Lower lobe of right lung (tissue), 2 donors: ENCODE data around the gene EPN1. TPM values are rescaled to one million over a fixed set of nuclear protein-coding genes. Genes with fewer than 3 reads are reported as not detected.
"Not testable (repeated sequence)": the region's sequence is repeated elsewhere in the genome, so short reads cannot be mapped to it uniquely, and the experiment has no call there.

Source experiments
- ATAC-seq, 2 donors: fragments of 200-7000 bp; cut with Tn5 transposase; one replicate each; pipeline ENCODE4 v1.9.1; 2020 to 2022; ENCODE audit warnings: mild to moderate bottlenecking in 2 of 2, moderate library complexity in 2 of 2
- DNase-seq: peaks from one replicate; pipeline ENCODE4 v3.0.0-alpha.2; 2020
- H3K27ac ChIP-seq: fragments of 200-600 bp; one replicate; pipeline ENCODE4 v1.8.0; 2022
- H3K27me3 ChIP-seq: fragments of 200-600 bp; one replicate; pipeline ENCODE4 v1.8.0; 2022; ENCODE audit warnings: low read depth
- H3K36me3 ChIP-seq: fragments of 200-600 bp; one replicate; pipeline ENCODE4 v1.8.0; 2022; ENCODE audit warnings: mild to moderate bottlenecking
- H3K4me1 ChIP-seq: fragments of 200-600 bp; one replicate; pipeline ENCODE4 v1.8.0; 2022
- H3K4me3 ChIP-seq: fragments of 200-600 bp; one replicate; pipeline ENCODE4 v1.8.0; 2022; ENCODE audit warnings: mild to moderate bottlenecking
- H3K9me3 ChIP-seq: fragments of 200-600 bp; one replicate; pipeline ENCODE4 v1.8.0; 2022
- intact Hi-C: fragments of 100-400 bp; cut with DNase I; formaldehyde crosslinking; loops from one replicate; pipeline ENCODE4 v1.11.0; 2022
- total RNA-seq: library from RNA; stranded (reverse); fragmentation: NEBNext Ultra II Directional; extraction: Animal tissue kit (Norgen Biotek cat#: 25700); gene quantifications from one replicate; pipeline ENCODE4 v1.2.1, GENCODE V29; 2021
- TF ChIP-seq, protein P1 (sequence below): fragments of 200-600 bp; IDR thresholded peaks from one replicate; pipeline ENCODE4 v1.8.0; 2022; ENCODE audit warnings: antibody characterized with exemption, mild to moderate bottlenecking
- donor health status: DM: no; HTN: yes; CAD: no; lungs with severe emphysema.

The EPN1 gene
- total RNA-seq, 1 donor from 2014 or later, result 105 TPM

DNA sequence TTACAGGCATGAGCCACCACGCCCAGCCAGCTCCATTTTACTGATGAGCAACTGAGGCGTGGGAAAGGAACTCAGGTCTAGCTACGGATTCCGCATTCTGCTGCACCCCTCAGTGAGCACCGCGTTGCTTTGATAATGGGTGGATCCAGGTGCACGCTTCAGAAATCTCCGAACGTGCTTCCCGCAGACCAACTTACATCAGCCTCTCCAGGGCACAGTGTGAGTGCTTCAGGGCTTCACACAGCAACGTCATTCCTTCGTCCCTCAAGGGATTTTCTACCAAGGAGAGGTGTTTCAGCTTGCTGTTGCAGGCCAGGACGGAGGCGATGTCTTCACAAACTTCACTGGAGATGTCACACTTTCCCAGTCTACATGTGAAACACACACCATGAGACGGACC is 41.5 kb downstream of the EPN1 start:
- TF ChIP-seq, protein P1, sequence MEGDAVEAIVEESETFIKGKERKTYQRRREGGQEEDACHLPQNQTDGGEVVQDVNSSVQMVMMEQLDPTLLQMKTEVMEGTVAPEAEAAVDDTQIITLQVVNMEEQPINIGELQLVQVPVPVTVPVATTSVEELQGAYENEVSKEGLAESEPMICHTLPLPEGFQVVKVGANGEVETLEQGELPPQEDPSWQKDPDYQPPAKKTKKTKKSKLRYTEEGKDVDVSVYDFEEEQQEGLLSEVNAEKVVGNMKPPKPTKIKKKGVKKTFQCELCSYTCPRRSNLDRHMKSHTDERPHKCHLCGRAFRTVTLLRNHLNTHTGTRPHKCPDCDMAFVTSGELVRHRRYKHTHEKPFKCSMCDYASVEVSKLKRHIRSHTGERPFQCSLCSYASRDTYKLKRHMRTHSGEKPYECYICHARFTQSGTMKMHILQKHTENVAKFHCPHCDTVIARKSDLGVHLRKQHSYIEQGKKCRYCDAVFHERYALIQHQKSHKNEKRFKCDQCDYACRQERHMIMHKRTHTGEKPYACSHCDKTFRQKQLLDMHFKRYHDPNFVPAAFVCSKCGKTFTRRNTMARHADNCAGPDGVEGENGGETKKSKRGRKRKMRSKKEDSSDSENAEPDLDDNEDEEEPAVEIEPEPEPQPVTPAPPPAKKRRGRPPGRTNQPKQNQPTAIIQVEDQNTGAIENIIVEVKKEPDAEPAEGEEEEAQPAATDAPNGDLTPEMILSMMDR, result no peak
- intact Hi-C loops, result no loop called here
- no peak overlapping the region for H3K4me3 ChIP-seq
- DNase-seq, result no peak
- no peaks in the 10 kb centered on the region for H3K36me3 ChIP-seq
- H3K4me1 ChIP-seq, result no peaks in the 10 kb centered on the region
- peaks cover 54% of the 10 kb centered on the region for H3K27me3 ChIP-seq
- H3K9me3 ChIP-seq, result no peaks in the 10 kb centered on the region
- no peak for ATAC-seq
- H3K27ac ChIP-seq, result no peak overlapping the region

DNA sequence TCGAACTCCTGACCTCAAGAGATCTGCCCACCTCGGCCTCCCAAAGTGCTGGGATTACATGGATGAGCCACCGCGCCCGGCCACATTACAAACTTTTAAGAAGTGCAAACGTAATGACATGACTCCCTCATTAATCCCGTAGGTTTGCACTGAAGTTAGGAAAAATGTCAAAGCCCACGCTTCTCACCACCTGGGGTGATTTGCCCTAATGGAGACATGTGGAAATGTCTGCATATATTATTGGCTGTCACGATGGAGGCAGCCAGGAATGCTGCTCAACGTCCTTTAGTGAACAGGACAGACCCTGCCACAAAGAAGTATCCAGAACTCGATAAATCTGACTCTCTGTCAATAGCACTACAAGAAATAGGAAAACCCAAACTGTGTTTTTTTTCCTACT is 42.2 kb downstream of the EPN1 start:
- H3K27ac ChIP-seq, result no peak overlapping the region
- H3K27me3 ChIP-seq, result peaks cover 54% of the 10 kb centered on the region
- ATAC-seq, result no peak
- TF ChIP-seq, protein P1, result no peak
- intact Hi-C loops, result no loop called here
- no peak overlapping the region for H3K4me3 ChIP-seq
- no peaks in the 10 kb centered on the region for H3K4me1 ChIP-seq
- no peaks in the 10 kb centered on the region for H3K36me3 ChIP-seq
- H3K9me3 ChIP-seq, result no peaks in the 10 kb centered on the region
- no peak for DNase-seq

DNA sequence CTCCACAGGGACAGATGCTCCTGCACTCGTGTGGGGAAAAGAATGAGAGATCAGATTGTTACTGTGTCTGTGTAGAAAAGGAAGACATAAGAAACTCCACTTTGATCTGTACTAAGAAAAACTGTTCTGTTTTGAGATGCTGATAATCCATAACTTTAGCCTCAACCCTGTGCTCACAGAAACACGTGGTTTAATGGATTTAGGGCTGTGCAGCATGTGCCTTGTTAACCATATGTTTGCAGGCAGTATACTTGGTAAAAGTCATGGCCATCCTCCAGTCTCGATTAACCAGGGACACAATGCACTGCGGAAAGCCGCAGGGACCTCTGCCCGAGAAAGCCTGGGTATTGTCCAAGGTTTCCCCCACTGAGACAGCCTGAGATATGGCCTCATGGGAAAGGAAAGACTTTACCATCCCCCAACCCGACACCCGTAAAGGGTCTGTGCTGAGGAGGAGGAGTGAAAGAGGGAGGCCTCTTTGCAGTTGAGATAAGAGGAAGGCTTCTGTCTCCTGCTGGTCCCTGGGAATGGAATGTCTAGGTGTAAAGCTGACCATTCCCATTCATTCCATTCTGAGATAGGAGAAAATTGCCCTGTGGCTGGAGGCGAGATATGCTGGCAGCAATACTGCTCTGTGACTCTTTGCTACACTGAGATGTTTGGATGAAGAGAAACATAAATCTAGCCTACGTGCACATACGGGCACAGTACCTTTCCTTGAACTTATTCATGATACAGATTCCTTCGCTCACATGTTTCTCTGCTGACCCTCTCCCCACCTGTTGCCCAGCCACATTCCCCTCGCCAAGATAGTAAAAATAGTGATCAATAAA is 43.1 kb downstream of the EPN1 start:
- intact Hi-C loops, result not testable (repeated sequence)

DNA sequence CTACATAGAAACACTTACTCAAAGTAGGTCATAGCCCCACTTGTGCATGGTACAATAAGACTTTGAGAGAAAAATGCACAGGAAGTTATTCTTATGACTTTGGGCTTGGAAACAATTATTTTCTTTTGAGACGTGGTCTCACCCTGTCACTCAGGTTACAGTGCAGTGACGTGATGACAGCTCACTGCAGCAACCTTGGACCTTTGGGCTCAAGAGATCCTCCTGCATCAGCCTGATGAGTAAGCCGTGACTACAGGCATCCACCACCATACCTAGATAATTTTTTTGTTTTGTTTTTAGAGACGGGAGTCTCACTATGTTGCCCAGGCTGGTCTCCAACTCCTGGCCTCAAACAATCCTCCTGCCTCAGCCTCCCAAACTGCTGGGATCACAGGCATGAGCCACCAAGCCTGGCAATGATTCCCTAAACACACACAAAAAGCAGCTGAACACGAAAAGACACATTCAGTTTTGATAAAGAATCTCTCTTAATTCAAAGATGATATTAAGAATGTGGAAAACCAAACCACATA is 45.3 kb downstream of the EPN1 start:
- peaks cover 43% of the 10 kb centered on the region for H3K27me3 ChIP-seq
- ATAC-seq (no peak), DNase-seq (no peak)
- H3K36me3 ChIP-seq, result no peaks in the 10 kb centered on the region
- no peak overlapping the region for H3K4me3 ChIP-seq
- H3K27ac ChIP-seq, result no peak overlapping the region
- TF ChIP-seq, protein P1, result no peak
- no peaks in the 10 kb centered on the region for H3K4me1 ChIP-seq
- H3K9me3 ChIP-seq, result no peaks in the 10 kb centered on the region
- intact Hi-C loops, result no loop called here

More for the DNA sequence above, 43.1 kb downstream of the EPN1 start:
- H3K27ac ChIP-seq, H3K36me3 ChIP-seq, H3K4me3 ChIP-seq, DNase-seq, ATAC-seq, H3K9me3 ChIP-seq, H3K4me1 ChIP-seq: not testable (repeated sequence)
- peaks cover 54% of the 10 kb centered on the region for H3K27me3 ChIP-seq

DNA sequence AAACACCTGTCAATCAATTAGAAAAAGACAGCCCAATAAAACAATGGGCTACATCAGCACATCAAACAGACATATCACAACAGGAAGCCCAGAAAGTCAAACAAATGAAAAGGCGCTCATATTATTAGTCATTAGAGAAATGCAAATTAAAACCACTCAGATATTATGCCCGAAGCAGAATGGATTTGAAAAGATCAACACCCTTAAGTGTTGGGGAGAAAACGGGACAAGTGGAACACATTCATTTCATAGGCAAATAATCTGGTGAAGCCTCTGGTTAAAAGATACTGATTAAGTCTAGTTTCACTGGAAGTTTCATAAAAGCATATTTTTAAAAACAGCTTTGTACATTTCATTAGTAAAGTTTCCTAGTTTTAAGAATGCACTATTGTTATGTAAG is 45.8 kb downstream of the EPN1 start:
- DNase-seq (no peak), ATAC-seq (no peak)
- Histone ChIP-seq H3K27me3 (peaks cover 40% of the 10 kb centered on the region), H3K9me3 (no peaks in the 10 kb centered on the region), H3K4me1 (no peaks in the 10 kb centered on the region), H3K4me3 (no peak overlapping the region), H3K27ac (no peak overlapping the region), H3K36me3 (no peaks in the 10 kb centered on the region)
- TF ChIP-seq, protein P1, result no peak
- intact Hi-C loops, result no loop called here

DNA sequence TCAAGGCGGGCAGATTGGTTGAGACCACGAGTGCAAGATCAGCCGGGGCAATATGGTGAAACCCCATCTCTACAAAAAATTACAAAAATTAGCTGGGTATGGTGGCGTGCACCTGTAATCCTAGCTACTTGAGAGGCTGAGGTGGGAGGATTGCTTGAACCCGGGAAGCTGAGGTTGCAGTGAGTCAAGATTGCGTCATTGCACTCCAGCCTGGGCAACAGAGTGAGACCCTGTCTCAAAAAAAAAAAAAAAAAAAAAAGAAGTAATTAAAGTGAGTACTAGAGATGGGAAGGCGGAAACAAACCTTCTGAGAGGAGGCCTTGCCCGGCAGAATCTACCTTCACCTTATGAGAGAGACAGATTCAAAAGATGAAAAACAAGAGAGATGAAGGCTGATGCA is 48.5 kb downstream of the EPN1 start:
- TF ChIP-seq, protein P1, result no peak
- no peak overlapping the region for H3K4me3 ChIP-seq
- ATAC-seq, result no peak
- no peak for DNase-seq
- H3K4me1 ChIP-seq, result no peaks in the 10 kb centered on the region
- intact Hi-C loops, result no loop called here
- H3K36me3 ChIP-seq, result no peaks in the 10 kb centered on the region
- H3K9me3 ChIP-seq, result no peaks in the 10 kb centered on the region
- H3K27ac ChIP-seq, result no peak overlapping the region
- peaks cover 16% of the 10 kb centered on the region for H3K27me3 ChIP-seq

DNA sequence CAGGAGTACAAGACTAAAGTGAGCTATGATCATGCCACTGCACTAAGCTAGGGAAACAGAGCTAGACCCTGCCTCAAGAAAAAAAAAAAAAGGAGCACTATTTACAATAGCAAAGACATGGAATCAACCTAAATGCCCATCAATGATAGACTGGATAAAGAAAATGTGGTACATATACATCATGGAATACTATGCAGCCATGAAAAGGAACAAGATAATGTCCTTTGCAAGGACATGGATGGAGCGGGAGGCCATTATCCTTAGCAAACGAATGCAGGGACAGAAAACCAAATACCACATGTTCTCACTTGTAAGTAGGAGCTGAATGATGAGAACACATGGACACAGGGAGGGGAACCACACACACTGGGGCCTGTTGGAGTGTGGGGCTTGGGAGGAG is 55.4 kb downstream of the EPN1 start:
- H3K27me3 ChIP-seq, H3K9me3 ChIP-seq, ATAC-seq, intact Hi-C loops, H3K4me1 ChIP-seq, DNase-seq, H3K27ac ChIP-seq, H3K4me3 ChIP-seq, H3K36me3 ChIP-seq: not testable (repeated sequence)
